ENCODE measurements around the gene BPHL.
A peak's percentile ranks its signal among the peaks of the same experiment; 100 is the strongest.
"Not testable (repeated sequence)": the region's sequence is repeated elsewhere in the genome, so short reads cannot be mapped to it uniquely, and the experiment has no call there.

The BPHL gene

GRCh38 chr6:3124667-3125066 is 6.2 kb downstream of the BPHL start:
- DNase-seq = no peak

GRCh38 chr6:3125815-3126214 is 7.3 kb downstream of the BPHL start:
- no peak for DNase-seq

- DNase-seq = no peak
These were observed 10.0 kb downstream of the BPHL start for GRCh38 chr6:3128356-3129108.

- no peak for DNase-seq
These were observed 13.2 kb downstream of the BPHL start for GRCh38 chr6:3131695-3132094.

GRCh38 chr6:3133515-3133914 is 15.0 kb downstream of the BPHL start:
- DNase-seq = no peak

- no peak for DNase-seq
These were observed 17.3 kb downstream of the BPHL start for GRCh38 chr6:3135668-3136291.

GRCh38 chr6:3136292-3137011 is 17.9 kb downstream of the BPHL start:
- DNase-seq = no peak

- no peak for DNase-seq
These were observed 18.7 kb downstream of the BPHL start for GRCh38 chr6:3137057-3137777.

- not testable (repeated sequence) for DNase-seq
These were observed 19.4 kb downstream of the BPHL start for GRCh38 chr6:3137873-3138272.

- no peak for DNase-seq
These were observed 19.8 kb downstream of the BPHL start for GRCh38 chr6:3138341-3138740.

- DNase-seq = no peak
These were observed 20.8 kb downstream of the BPHL start for GRCh38 chr6:3139090-3139903.

GRCh38 chr6:3140201-3140600 is 21.7 kb downstream of the BPHL start:
- no peak for DNase-seq

GRCh38 chr6:3142536-3142935 is 24.0 kb downstream of the BPHL start:
- DNase-seq = no peak

- DNase-seq = no peak
These were observed 24.6 kb downstream of the BPHL start for GRCh38 chr6:3143158-3143557.

- no peak for DNase-seq
These were observed 26.1 kb downstream of the BPHL start for GRCh38 chr6:3144571-3144970.

- DNase-seq = no peak
These were observed 29.6 kb downstream of the BPHL start for GRCh38 chr6:3147914-3148757.

GRCh38 chr6:3151691-3152090 is 33.2 kb downstream of the BPHL start:
- DNase-seq = no peak

- DNase-seq = no peak
These were observed 34.2 kb downstream of the BPHL start for GRCh38 chr6:3152689-3153088.

GRCh38 chr6:3155416-3155815 is 36.9 kb downstream of the BPHL start:
- DNase-seq = not testable (repeated sequence)

- peak; percentile 12 for DNase-seq
These were observed 37.9 kb downstream of the BPHL start for GRCh38 chr6:3156184-3157130.

All from activated naive CD4-positive, alpha-beta T cell treated with Interleukin-2 at 50 U/mL for 16 hours (primary cell).